Measurements from ENCODE around the gene NKAPL. TPM values are rescaled to one million over a fixed set of nuclear protein-coding genes. Genes with fewer than 3 reads are reported as not detected.

NKAPL gene
- total and polyA plus RNA-seq, 10 of the 15 experiments (the other 5 are each of a cell fraction or from before 2014, with no cell fraction given) = 0.10 to 0.48 (median 0.19) TPM; not detected in 1

DNA sequence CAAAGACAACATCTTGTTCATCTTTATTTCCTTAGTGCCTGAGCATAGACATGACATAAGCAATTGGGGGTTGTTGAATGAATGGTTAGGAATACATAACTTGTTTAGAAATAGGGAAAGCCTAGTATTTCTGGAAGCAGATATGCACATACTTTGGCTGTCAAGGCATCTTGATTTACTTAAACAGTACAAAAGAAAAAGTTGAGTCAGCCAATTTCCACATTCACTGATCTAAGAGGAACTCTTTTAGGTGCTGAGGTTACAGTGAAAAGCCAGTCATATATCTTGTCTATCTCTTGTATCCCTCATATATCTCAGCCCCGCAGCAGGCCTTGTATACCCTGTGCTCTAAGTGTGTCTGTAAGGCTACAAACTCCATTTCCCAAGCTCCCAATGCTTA, 18.6 kb upstream of the NKAPL start:
- TF ChIP-seq IRF4 (IDR thresholded peaks at IDR 0.05; ENCODE audit: low read depth, low read length) (no peak), DPF2 (IDR thresholded peaks at IDR 0.05) (no peak), SMC3 (IDR thresholded peaks at IDR 0.05; ENCODE audit: borderline replicate concordance, low read length) (no peak), BMI1 (IDR thresholded peaks at IDR 0.05; ENCODE audit: borderline replicate concordance) (no peak), TAF1 (IDR thresholded peaks at IDR 0.05; ENCODE audit: borderline replicate concordance, low read depth, low read length) (no peak), ZNF217 (IDR thresholded peaks at IDR 0.05) (no peak), MEF2B (IDR thresholded peaks at IDR 0.05; ENCODE audit: partially characterized antibody, poor library complexity, severe bottlenecking) (no peak), SUZ12 (IDR thresholded peaks at IDR 0.05; ENCODE audit: unreplicated experiment) (no peak)
- TF ChIP-seq, protein P1, sequence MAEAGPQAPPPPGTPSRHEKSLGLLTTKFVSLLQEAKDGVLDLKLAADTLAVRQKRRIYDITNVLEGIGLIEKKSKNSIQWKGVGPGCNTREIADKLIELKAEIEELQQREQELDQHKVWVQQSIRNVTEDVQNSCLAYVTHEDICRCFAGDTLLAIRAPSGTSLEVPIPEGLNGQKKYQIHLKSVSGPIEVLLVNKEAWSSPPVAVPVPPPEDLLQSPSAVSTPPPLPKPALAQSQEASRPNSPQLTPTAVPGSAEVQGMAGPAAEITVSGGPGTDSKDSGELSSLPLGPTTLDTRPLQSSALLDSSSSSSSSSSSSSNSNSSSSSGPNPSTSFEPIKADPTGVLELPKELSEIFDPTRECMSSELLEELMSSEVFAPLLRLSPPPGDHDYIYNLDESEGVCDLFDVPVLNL (IDR thresholded peaks at IDR 0.05; ENCODE audit: low read depth, low read length) = no peak
- TF ChIP-seq, protein P2, sequence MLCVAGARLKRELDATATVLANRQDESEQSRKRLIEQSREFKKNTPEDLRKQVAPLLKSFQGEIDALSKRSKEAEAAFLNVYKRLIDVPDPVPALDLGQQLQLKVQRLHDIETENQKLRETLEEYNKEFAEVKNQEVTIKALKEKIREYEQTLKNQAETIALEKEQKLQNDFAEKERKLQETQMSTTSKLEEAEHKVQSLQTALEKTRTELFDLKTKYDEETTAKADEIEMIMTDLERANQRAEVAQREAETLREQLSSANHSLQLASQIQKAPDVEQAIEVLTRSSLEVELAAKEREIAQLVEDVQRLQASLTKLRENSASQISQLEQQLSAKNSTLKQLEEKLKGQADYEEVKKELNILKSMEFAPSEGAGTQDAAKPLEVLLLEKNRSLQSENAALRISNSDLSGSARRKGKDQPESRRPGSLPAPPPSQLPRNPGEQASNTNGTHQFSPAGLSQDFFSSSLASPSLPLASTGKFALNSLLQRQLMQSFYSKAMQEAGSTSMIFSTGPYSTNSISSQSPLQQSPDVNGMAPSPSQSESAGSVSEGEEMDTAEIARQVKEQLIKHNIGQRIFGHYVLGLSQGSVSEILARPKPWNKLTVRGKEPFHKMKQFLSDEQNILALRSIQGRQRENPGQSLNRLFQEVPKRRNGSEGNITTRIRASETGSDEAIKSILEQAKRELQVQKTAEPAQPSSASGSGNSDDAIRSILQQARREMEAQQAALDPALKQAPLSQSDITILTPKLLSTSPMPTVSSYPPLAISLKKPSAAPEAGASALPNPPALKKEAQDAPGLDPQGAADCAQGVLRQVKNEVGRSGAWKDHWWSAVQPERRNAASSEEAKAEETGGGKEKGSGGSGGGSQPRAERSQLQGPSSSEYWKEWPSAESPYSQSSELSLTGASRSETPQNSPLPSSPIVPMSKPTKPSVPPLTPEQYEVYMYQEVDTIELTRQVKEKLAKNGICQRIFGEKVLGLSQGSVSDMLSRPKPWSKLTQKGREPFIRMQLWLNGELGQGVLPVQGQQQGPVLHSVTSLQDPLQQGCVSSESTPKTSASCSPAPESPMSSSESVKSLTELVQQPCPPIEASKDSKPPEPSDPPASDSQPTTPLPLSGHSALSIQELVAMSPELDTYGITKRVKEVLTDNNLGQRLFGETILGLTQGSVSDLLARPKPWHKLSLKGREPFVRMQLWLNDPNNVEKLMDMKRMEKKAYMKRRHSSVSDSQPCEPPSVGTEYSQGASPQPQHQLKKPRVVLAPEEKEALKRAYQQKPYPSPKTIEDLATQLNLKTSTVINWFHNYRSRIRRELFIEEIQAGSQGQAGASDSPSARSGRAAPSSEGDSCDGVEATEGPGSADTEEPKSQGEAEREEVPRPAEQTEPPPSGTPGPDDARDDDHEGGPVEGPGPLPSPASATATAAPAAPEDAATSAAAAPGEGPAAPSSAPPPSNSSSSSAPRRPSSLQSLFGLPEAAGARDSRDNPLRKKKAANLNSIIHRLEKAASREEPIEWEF (IDR thresholded peaks at IDR 0.05; ENCODE audit: insufficient replicate concordance, low read depth, low read length) = no peak
- TF ChIP-seq, protein P3, sequence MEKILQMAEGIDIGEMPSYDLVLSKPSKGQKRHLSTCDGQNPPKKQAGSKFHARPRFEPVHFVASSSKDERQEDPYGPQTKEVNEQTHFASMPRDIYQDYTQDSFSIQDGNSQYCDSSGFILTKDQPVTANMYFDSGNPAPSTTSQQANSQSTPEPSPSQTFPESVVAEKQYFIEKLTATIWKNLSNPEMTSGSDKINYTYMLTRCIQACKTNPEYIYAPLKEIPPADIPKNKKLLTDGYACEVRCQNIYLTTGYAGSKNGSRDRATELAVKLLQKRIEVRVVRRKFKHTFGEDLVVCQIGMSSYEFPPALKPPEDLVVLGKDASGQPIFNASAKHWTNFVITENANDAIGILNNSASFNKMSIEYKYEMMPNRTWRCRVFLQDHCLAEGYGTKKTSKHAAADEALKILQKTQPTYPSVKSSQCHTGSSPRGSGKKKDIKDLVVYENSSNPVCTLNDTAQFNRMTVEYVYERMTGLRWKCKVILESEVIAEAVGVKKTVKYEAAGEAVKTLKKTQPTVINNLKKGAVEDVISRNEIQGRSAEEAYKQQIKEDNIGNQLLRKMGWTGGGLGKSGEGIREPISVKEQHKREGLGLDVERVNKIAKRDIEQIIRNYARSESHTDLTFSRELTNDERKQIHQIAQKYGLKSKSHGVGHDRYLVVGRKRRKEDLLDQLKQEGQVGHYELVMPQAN (conservative IDR thresholded peaks at IDR 0.05) = no peak
- TF ChIP-seq, protein P4, sequence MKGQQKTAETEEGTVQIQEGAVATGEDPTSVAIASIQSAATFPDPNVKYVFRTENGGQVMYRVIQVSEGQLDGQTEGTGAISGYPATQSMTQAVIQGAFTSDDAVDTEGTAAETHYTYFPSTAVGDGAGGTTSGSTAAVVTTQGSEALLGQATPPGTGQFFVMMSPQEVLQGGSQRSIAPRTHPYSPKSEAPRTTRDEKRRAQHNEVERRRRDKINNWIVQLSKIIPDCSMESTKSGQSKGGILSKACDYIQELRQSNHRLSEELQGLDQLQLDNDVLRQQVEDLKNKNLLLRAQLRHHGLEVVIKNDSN (IDR thresholded peaks at IDR 0.05; ENCODE audit: borderline replicate concordance, extremely low read length, insufficient read depth, low read depth, low read length) = no peak
- TF ChIP-seq, protein P5, sequence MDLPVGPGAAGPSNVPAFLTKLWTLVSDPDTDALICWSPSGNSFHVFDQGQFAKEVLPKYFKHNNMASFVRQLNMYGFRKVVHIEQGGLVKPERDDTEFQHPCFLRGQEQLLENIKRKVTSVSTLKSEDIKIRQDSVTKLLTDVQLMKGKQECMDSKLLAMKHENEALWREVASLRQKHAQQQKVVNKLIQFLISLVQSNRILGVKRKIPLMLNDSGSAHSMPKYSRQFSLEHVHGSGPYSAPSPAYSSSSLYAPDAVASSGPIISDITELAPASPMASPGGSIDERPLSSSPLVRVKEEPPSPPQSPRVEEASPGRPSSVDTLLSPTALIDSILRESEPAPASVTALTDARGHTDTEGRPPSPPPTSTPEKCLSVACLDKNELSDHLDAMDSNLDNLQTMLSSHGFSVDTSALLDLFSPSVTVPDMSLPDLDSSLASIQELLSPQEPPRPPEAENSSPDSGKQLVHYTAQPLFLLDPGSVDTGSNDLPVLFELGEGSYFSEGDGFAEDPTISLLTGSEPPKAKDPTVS (IDR thresholded peaks at IDR 0.05; ENCODE audit: low read depth, low read length) = no peak
- in situ Hi-C loops (cut with MboI) = no loop called here
- H3K36me3 ChIP-seq (ENCODE audit: control insufficient read depth in 2 of 2, insufficient read depth in 2 of 2, low read length in 1 of 2) = peaks cover 0 to 5% of the 10 kb centered on the region in 2 experiments; a peak in 2 of 4 replicates
- FAIRE-seq (no peak), ATAC-seq (peak; percentile 43; the same call in 2 of the 3 replicates), DNase-seq (ENCODE audit: low read depth, low spot score) (no peak)
- no peak overlapping the region for H3K27ac ChIP-seq (ENCODE audit: control insufficient read depth, insufficient read depth)
- H3K79me2 ChIP-seq (ENCODE audit: control insufficient read depth, insufficient read depth, low read length) = no peaks in the 10 kb centered on the region
- no peaks in the 10 kb centered on the region for H3K27me3 ChIP-seq (replicated peaks in 1 of 2; ENCODE audit: control insufficient read depth in 2 of 2, insufficient read depth in 2 of 2, low read length in 1 of 2)
- ChIA-PET RAD21 (ENCODE audit: unreplicated experiment) (interaction anchor here (1.4 kb wide), 1 partner anchor 27 kb away, joined by 4 read pairs; the partner anchor contains the start of gene ZSCAN26), CTCF (interaction anchor here (1.5 kb wide), 1 partner anchor 116 kb away, joined by 4 read pairs; no protein-coding TSS in a partner anchor), SMC1A (ENCODE audit: uncharacterized antibody, unreplicated experiment) (interaction anchor here (0.6 to 1.1 kb wide), 3 partner anchors 11 to 143 kb away, joined by 3 to 4 read pairs (median 3); no protein-coding TSS in a partner anchor), POLR2A (no interaction called here)
- H2AFZ ChIP-seq (ENCODE audit: control insufficient read depth, low read depth, low read length) = no peak overlapping the region
- intact Hi-C loops (cut with micrococcal nuclease; ENCODE audit: unreplicated experiment) = no loop called here
- H3K9me3 ChIP-seq (replicated peaks; ENCODE audit: control insufficient read depth, insufficient read depth, low read length) = no peaks in the 10 kb centered on the region; the same call in 2 of the 3 replicates
- H4K20me1 ChIP-seq (ENCODE audit: control insufficient read depth, insufficient read depth) = no peaks in the 10 kb centered on the region
- 100% methylated on average over 1 of the region's 1 CpG for WGBS (ENCODE audit: insufficient coverage, insufficient replicate concordance, low lambda C conversion rate, missing lambda C conversion rate)
- no peak overlapping the region for H3K9ac ChIP-seq (ENCODE audit: control insufficient read depth, insufficient read depth, low read length)
- no TSS peak for BruUV-seq (replicated peaks)
- no peak overlapping the region for H3K4me3 ChIP-seq
- no peaks in the 10 kb centered on the region for H3K4me1 ChIP-seq (ENCODE audit: control insufficient read depth, insufficient read depth, low read length)
- H3K4me2 ChIP-seq (ENCODE audit: control insufficient read depth, insufficient read depth) = no peak overlapping the region
